Activated naive CD8-positive, alpha-beta T cell treated with anti-CD3 and anti-CD28 coated beads, Interleukin-2, amount 50 U/mL, for 16 hours (primary cell): ENCODE data around the gene MC4R.

Source experiments
- DNase-seq: peaks from one replicate; pipeline ENCODE4 v3.0.0-alpha.2; 2020; ENCODE audit warnings: low read depth, low spot score

Gene MC4R

GRCh38 chr18:60327880-60328279 lies 44.7 kb downstream of the MC4R start:
- no peak for DNase-seq

- no peak for DNase-seq
Measured at GRCh38 chr18:60322591-60322990, 50.0 kb downstream of the MC4R start.
